Astrocyte (in vitro differentiated cells and primary cell): ENCODE data around the gene GABBR1.

Experiments used
- EZH2 ChIP-seq: IDR thresholded peaks from 2 replicates; pipeline ENCODE4 v1.6.1; 2012; ENCODE audit warnings: mild to moderate bottlenecking, low read length, inconsistent platforms; ENCODE audit not compliant: insufficient read depth
- TF ChIP-seq, protein P1 (sequence below): IDR thresholded peaks from 2 replicates; pipeline ENCODE4 v1.5.1; 2011; ENCODE audit warnings: low read depth, mild to moderate bottlenecking, inconsistent platforms, low read length, moderate library complexity; ENCODE audit not compliant: insufficient read depth

- TF ChIP-seq, protein P1, sequence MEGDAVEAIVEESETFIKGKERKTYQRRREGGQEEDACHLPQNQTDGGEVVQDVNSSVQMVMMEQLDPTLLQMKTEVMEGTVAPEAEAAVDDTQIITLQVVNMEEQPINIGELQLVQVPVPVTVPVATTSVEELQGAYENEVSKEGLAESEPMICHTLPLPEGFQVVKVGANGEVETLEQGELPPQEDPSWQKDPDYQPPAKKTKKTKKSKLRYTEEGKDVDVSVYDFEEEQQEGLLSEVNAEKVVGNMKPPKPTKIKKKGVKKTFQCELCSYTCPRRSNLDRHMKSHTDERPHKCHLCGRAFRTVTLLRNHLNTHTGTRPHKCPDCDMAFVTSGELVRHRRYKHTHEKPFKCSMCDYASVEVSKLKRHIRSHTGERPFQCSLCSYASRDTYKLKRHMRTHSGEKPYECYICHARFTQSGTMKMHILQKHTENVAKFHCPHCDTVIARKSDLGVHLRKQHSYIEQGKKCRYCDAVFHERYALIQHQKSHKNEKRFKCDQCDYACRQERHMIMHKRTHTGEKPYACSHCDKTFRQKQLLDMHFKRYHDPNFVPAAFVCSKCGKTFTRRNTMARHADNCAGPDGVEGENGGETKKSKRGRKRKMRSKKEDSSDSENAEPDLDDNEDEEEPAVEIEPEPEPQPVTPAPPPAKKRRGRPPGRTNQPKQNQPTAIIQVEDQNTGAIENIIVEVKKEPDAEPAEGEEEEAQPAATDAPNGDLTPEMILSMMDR, result no peak
- TF ChIP-seq EZH2, result no peak
These were observed 22.4 kb downstream of the GABBR1 start for GRCh38 chr6:29610540-29610939.
